ENCODE results near the gene CYP3A5.

Gene CYP3A5

DNA sequence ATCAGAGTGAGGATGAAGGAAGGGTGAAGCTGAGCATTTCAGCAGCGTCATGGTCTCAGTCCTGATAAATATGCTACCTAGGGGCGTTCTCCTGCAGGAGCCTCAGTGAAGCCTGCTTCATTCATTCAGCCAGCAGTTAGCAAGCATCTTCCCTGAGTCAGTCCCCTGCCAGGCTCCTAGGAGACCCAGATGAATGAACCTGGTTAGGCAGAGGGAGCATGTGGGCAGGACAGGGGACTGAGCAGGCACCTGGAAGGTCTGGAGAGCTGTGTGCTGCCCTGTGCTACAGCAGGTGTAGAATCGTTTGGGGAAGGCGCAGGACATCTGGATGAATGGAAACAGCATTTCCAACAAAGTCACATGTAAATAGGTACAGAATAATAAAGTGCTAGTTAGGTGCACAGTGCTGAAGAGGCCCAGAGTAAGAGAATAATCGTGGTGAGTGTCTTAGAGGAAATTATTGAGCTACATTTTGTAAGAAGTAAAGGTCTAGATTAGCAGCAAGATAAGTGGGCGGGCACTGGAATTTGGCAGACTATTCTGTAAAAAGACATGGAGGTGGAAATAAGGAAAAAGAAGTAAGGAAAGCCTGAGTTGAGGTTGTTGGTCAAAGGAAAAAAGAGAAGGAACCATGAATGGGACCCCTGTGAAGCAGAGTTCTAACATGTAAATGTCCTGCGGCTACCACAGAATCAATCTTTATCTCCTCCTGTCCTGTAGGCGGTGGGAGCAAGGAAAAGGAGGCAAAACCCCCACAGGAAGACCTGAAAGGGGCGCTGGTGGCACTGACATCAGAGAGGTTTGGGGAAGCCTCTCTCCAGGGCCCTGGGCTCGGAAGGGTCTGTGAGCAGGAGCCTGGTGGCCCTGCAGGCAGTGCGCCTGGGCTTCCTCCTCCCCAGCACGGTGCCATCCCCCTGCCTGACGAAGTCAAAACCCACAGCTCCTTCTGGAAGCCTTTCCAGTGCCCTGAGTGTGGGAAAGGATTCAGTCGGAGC is 51.0 kb downstream of the CYP3A5 start:
- H3K4me3 ChIP-seq = no peak overlapping the region
- no peak overlapping the region for H3K27ac ChIP-seq
- H3K9ac ChIP-seq = no peak overlapping the region
- H3K9me3 ChIP-seq (replicated peaks in 1 of 11) = no peaks in the 10 kb centered on the region
- H3K27me3 ChIP-seq = no peaks in the 10 kb centered on the region
- H3K4me2 ChIP-seq = no peak overlapping the region
- TF ChIP-seq Cebpa-rat (IDR thresholded peaks at IDR 0.05) = no peak
- H3K36me3 ChIP-seq = peaks cover 91 to 100% (median 98%) of the 10 kb centered on the region in 11 experiments
- peaks cover 0 to 14% (median 4%) of the 10 kb centered on the region in 10 experiments; a peak in 6 of 20 replicates for H3K4me1 ChIP-seq
- peaks cover 0 to 78% (median 42%) of the 10 kb centered on the region in 11 experiments; a peak in 17 of 22 replicates for H4K20me1 ChIP-seq

DNA sequence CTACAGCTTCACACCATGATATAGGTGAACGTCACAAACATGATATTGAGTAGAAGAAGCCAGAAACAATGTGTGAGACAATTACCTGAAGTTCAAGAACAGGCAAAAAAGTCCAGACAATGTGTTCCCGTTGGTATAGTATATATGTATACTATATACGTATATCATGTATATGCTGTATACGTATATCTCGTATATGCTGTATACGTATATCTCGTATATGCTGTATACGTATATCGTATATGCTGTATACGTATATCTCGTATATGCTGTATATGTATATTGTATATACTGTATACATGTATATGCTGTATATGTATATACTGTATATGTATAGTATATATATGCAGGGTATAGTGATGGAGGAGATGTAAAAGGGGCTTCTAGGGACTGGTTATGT is 52.3 kb downstream of the CYP3A5 start:
- Histone ChIP-seq H3K36me3 (peaks cover 91 to 100% (median 99%) of the 10 kb centered on the region in 11 experiments), H3K4me1 (peaks cover 0 to 14% (median 6%) of the 10 kb centered on the region in 10 experiments; a peak in 7 of 20 replicates), H4K20me1 (peaks cover 0 to 76% (median 42%) of the 10 kb centered on the region in 11 experiments; a peak in 17 of 22 replicates), H3K4me3 (no peak overlapping the region), H3K27ac (no peak overlapping the region), H3K9me3 (replicated peaks in 1 of 11) (no peaks in the 10 kb centered on the region), H3K4me2 (no peak overlapping the region), H3K27me3 (no peaks in the 10 kb centered on the region), H3K9ac (no peak overlapping the region)
- no peak for TF ChIP-seq Cebpa-rat (IDR thresholded peaks at IDR 0.05)

DNA sequence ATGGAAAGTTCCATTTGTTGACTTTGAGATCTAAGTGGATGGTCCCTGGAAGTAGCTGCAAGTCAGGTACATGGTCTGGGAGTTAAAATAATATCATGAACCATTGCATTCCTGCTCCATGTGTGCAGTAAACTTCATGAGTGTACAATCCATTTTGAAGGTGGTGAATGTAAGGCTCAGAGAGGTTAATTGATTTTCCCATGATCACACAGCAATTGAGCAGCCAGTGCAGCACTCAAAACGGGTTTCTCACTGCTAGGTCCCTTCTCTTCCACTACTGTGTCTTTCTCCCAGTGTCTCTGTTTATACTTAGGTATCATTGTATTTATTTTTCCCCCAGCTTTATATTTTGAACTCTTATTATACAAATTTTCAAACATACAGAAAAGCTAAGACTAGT is 53.1 kb downstream of the CYP3A5 start:
- Histone ChIP-seq H3K4me3 (no peak overlapping the region), H3K36me3 (peaks cover 96 to 100% (median 100%) of the 10 kb centered on the region in 11 experiments), H4K20me1 (peaks cover 0 to 70% (median 38%) of the 10 kb centered on the region in 11 experiments; a peak in 17 of 22 replicates), H3K9ac (no peak overlapping the region), H3K9me3 (replicated peaks in 1 of 11) (no peaks in the 10 kb centered on the region), H3K27ac (no peak overlapping the region), H3K4me1 (peaks cover 0 to 13% (median 6%) of the 10 kb centered on the region in 10 experiments; a peak in 7 of 20 replicates), H3K27me3 (no peaks in the 10 kb centered on the region), H3K4me2 (no peak overlapping the region)
- TF ChIP-seq Cebpa-rat (IDR thresholded peaks at IDR 0.05) = no peak

- no peak overlapping the region for H3K4me2 ChIP-seq
Measured at GRCh38 chr7:99625961-99626360, 53.8 kb downstream of the CYP3A5 start.

GRCh38 chr7:99625321-99625720 is 54.5 kb downstream of the CYP3A5 start:
- Histone ChIP-seq H3K4me1 (peaks cover 0 to 13% (median 6%) of the 10 kb centered on the region in 10 experiments; a peak in 4 of 20 replicates), H3K27me3 (no peaks in the 10 kb centered on the region)

More at GRCh38 chr7:99625961-99626360, 53.8 kb downstream of the CYP3A5 start:
- no peaks in the 10 kb centered on the region for H3K9me3 ChIP-seq (replicated peaks in 1 of 11)
- no peak overlapping the region for H3K27ac ChIP-seq
- no peak overlapping the region for H3K4me3 ChIP-seq
- TF ChIP-seq Cebpa-rat (IDR thresholded peaks at IDR 0.05) = no peak
- H3K9ac ChIP-seq = no peak overlapping the region
- peaks cover 0 to 13% (median 6%) of the 10 kb centered on the region in 10 experiments; a peak in 7 of 20 replicates for H3K4me1 ChIP-seq
- H3K27me3 ChIP-seq = no peaks in the 10 kb centered on the region
- peaks cover 3 to 63% (median 30%) of the 10 kb centered on the region in 11 experiments; a peak in 17 of 22 replicates for H4K20me1 ChIP-seq
- H3K36me3 ChIP-seq = peaks cover 98 to 100% (median 100%) of the 10 kb centered on the region in 11 experiments

DNA sequence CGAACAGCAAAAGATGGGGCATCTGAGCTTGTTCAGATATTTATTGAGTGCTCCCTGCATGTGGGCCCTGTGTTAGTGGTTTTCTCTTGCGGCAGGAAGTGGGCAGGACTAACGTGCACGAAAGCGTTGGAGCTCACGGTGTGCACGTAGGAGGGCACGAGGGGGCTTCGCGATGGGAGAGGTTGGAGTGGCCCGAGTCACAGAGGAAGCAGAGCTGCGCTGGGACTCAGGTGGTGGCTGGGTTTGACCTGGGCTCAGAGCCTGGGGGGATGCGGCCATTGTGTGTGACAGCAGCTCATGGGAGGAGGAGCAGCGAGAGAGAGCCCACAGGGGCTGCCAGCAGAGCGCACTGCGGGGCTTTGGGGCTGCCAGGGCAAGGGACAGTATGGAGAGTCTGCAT is 55.3 kb downstream of the CYP3A5 start:
- peaks cover 0 to 13% (median 6%) of the 10 kb centered on the region in 10 experiments; a peak in 4 of 20 replicates for H3K4me1 ChIP-seq
- peaks cover 0 to 61% (median 26%) of the 10 kb centered on the region in 11 experiments; a peak in 15 of 22 replicates for H4K20me1 ChIP-seq
- H3K4me2 ChIP-seq = no peak overlapping the region
- H3K27me3 ChIP-seq = no peaks in the 10 kb centered on the region
- no peak for TF ChIP-seq Cebpa-rat (IDR thresholded peaks at IDR 0.05)
- H3K27ac ChIP-seq = no peak overlapping the region
- no peak overlapping the region for H3K4me3 ChIP-seq
- no peak overlapping the region for H3K9ac ChIP-seq
- peaks cover 98 to 100% (median 100%) of the 10 kb centered on the region in 11 experiments for H3K36me3 ChIP-seq
- no peaks in the 10 kb centered on the region for H3K9me3 ChIP-seq (replicated peaks in 1 of 11)

More at GRCh38 chr7:99625321-99625720, 54.5 kb downstream of the CYP3A5 start:
- H3K9me3 ChIP-seq (replicated peaks in 1 of 11) = no peaks in the 10 kb centered on the region
- no peak overlapping the region for H3K4me3 ChIP-seq
- no peak for TF ChIP-seq Cebpa-rat (IDR thresholded peaks at IDR 0.05)
- peaks cover 98 to 100% (median 100%) of the 10 kb centered on the region in 11 experiments for H3K36me3 ChIP-seq
- H3K4me2 ChIP-seq = no peak overlapping the region
- no peak overlapping the region for H3K27ac ChIP-seq
- H4K20me1 ChIP-seq = peaks cover 0 to 61% (median 25%) of the 10 kb centered on the region in 11 experiments; a peak in 17 of 22 replicates
- no peak overlapping the region for H3K9ac ChIP-seq

- H3K27ac ChIP-seq = no peak overlapping the region
- peaks cover 0 to 13% (median 6%) of the 10 kb centered on the region in 10 experiments; a peak in 4 of 20 replicates for H3K4me1 ChIP-seq
- no peaks in the 10 kb centered on the region for H3K9me3 ChIP-seq (replicated peaks in 1 of 11)
- peaks cover 0 to 58% (median 20%) of the 10 kb centered on the region in 11 experiments; a peak in 13 of 22 replicates for H4K20me1 ChIP-seq
- H3K4me2 ChIP-seq = no peak overlapping the region
- no peak overlapping the region for H3K9ac ChIP-seq
- H3K4me3 ChIP-seq = no peak overlapping the region
- H3K36me3 ChIP-seq = peaks cover 98 to 100% (median 100%) of the 10 kb centered on the region in 11 experiments
- TF ChIP-seq Cebpa-rat (IDR thresholded peaks at IDR 0.05) = no peak
- no peaks in the 10 kb centered on the region for H3K27me3 ChIP-seq
Measured at GRCh38 chr7:99623702-99624447, 55.9 kb downstream of the CYP3A5 start.

- no peak overlapping the region for H3K27ac ChIP-seq
- H3K4me2 ChIP-seq = no peak overlapping the region
- peaks cover 0 to 19% (median 6%) of the 10 kb centered on the region in 10 experiments; a peak in 11 of 20 replicates for H3K4me1 ChIP-seq
- no peak overlapping the region for H3K9ac ChIP-seq
- peaks cover 0 to 58% (median 20%) of the 10 kb centered on the region in 11 experiments; a peak in 13 of 22 replicates for H4K20me1 ChIP-seq
- no peak for TF ChIP-seq Cebpa-rat (IDR thresholded peaks at IDR 0.05)
- no peaks in the 10 kb centered on the region for H3K27me3 ChIP-seq
- no peak overlapping the region for H3K4me3 ChIP-seq
- H3K9me3 ChIP-seq (replicated peaks in 1 of 11) = no peaks in the 10 kb centered on the region
- peaks cover 97 to 100% (median 100%) of the 10 kb centered on the region in 11 experiments for H3K36me3 ChIP-seq
Measured at GRCh38 chr7:99623091-99623693, 56.6 kb downstream of the CYP3A5 start.
